Stimulated activated CD4-positive, alpha-beta T cell treated with anti-CD3 and anti-CD28 coated beads, Interleukin-4, amount 100 ng/mL, for 4 hours (primary cell): ENCODE results near the gene RASSF5.

Source experiments
- DNase-seq, 2 experiments: peaks; one replicate each; pipeline ENCODE4 v3.0.0-alpha.2; 2020

RASSF5 gene

GRCh38 chr1:206518206-206518605, 10.9 kb downstream of the RASSF5 start:
- DNase-seq, result no peak

GRCh38 chr1:206518743-206519142, 11.4 kb downstream of the RASSF5 start:
- DNase-seq, result no peak

- DNase-seq, result no peak
These were observed 13.8 kb downstream of the RASSF5 start for GRCh38 chr1:206521127-206521526.

- DNase-seq, result no peak
These were observed 14.5 kb downstream of the RASSF5 start for GRCh38 chr1:206521694-206522402.

GRCh38 chr1:206524739-206525364, 17.5 kb downstream of the RASSF5 start:
- DNase-seq, result no peak

- no peak for DNase-seq
These were observed 19.0 kb downstream of the RASSF5 start for GRCh38 chr1:206526064-206526911.

GRCh38 chr1:206529425-206529824, 22.1 kb downstream of the RASSF5 start:
- no peak for DNase-seq

- DNase-seq, result no peak
These were observed 25.0 kb downstream of the RASSF5 start for GRCh38 chr1:206532368-206532767.

GRCh38 chr1:206534552-206534951, 27.2 kb downstream of the RASSF5 start:
- DNase-seq, result no peak

GRCh38 chr1:206535853-206536188, 28.5 kb downstream of the RASSF5 start:
- DNase-seq, result no peak

- no peak for DNase-seq
These were observed 29.8 kb downstream of the RASSF5 start for GRCh38 chr1:206537141-206537540.

GRCh38 chr1:206538086-206538770, 30.9 kb downstream of the RASSF5 start:
- DNase-seq, result no peak

- DNase-seq, result no peak
These were observed 31.7 kb downstream of the RASSF5 start for GRCh38 chr1:206538901-206539640.

- no peak for DNase-seq
These were observed 32.9 kb downstream of the RASSF5 start for GRCh38 chr1:206540044-206540780.

- DNase-seq, result no peak
These were observed 34.0 kb downstream of the RASSF5 start for GRCh38 chr1:206541236-206541833.

- peak; percentile 72 to 80 for DNase-seq
These were observed 37.4 kb downstream of the RASSF5 start for GRCh38 chr1:206544562-206545257.

GRCh38 chr1:206545351-206545750, 38.0 kb downstream of the RASSF5 start:
- no peak for DNase-seq

- DNase-seq, result no peak
These were observed 39.8 kb downstream of the RASSF5 start for GRCh38 chr1:206547104-206547503.

- DNase-seq, result no peak
These were observed 43.1 kb downstream of the RASSF5 start for GRCh38 chr1:206550446-206550845.

- DNase-seq, result no peak
These were observed 44.1 kb downstream of the RASSF5 start for GRCh38 chr1:206551296-206551985.
